Measurements from ENCODE around the gene MCTP1. TPM values are rescaled to one million over a fixed set of nuclear protein-coding genes. Genes with fewer than 3 reads are reported as not detected.

Gene MCTP1
- total RNA-seq, 1 experiment from 2014 or later: 2.5 TPM

DNA sequence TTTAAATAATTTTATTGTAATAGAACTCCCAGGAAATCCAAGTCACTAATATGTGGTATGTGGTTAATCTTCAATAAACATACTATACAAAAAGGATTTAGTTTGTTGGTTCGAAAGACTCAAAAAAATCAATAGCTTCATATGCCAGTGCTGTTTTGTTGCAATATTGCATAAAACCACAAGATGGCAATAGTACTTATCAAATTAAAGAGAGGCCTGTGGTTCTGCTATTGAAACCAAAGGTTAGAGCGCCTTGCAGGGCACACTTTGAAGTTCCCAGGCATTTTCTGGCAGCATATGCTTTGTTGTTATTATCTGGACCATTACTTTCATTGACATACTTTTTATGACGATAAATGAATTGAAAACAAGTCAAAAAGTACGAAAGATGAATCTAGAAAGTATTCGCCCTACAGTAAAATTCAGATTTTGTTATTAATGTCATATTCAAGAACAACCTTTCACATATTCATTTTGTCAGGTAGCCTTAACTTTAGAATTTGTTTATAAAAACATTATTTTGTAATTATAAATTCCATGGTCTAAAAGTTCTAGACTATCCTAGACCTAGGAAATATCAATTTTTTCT is 316.3 kb downstream of the MCTP1 start:
- Histone ChIP-seq H2AK5ac (ENCODE audit: insufficient read length, low read length) (no peak overlapping the region), H3K23me2 (ENCODE audit: insufficient read length, low read depth, low read length, poor library complexity, severe bottlenecking) (no peaks in the 10 kb centered on the region), H3K9me3 (ENCODE audit: control insufficient read depth, low read depth, low read length) (no peaks in the 10 kb centered on the region), H3K27ac (ENCODE audit: insufficient read length, low read depth, low read length) (no peak overlapping the region), H3K23ac (ENCODE audit: insufficient read length, low read depth, low read length) (no peak overlapping the region), H3T11ph (ENCODE audit: low read length) (no peak overlapping the region), H2AFZ (ENCODE audit: low read length) (no peak overlapping the region), H3K56ac (ENCODE audit: insufficient read length, low read depth, low read length) (no peak overlapping the region), H3K14ac (ENCODE audit: insufficient read depth, low read length) (no peak overlapping the region), H2BK5ac (ENCODE audit: insufficient read length, low read length) (no peak overlapping the region), H3K4me1 (ENCODE audit: insufficient read depth, low read length) (no peaks in the 10 kb centered on the region), H2BK15ac (ENCODE audit: low read depth, low read length) (no peak overlapping the region), H2BK120ac (ENCODE audit: low read depth, low read length, poor library complexity, severe bottlenecking) (no peak overlapping the region), H4K8ac (replicated peaks; ENCODE audit: insufficient read length, low read depth, low read length) (no peak overlapping the region), H3K4ac (ENCODE audit: low read depth, low read length) (no peak overlapping the region), H3K27me3 (ENCODE audit: insufficient read depth, low read length) (no peaks in the 10 kb centered on the region), H3K18ac (ENCODE audit: insufficient read length, low read depth, low read length) (no peak overlapping the region), H3K9ac (ENCODE audit: extremely low read depth, insufficient read length, low read length) (no peak overlapping the region), H3K79me1 (ENCODE audit: insufficient read depth, low read depth, low read length, poor library complexity, severe bottlenecking) (no peaks in the 10 kb centered on the region), H2BK12ac (ENCODE audit: insufficient read length, low read depth, low read length) (no peak overlapping the region), H3K79me2 (ENCODE audit: insufficient read depth, low read length) (no peaks in the 10 kb centered on the region), H4K20me1 (ENCODE audit: control insufficient read depth, insufficient read depth, insufficient read length) (no peaks in the 10 kb centered on the region), H4K91ac (ENCODE audit: insufficient read length, low read depth, low read length) (no peak overlapping the region), H3K4me2 (ENCODE audit: insufficient read depth, insufficient read length, low read length) (no peak overlapping the region), H2BK20ac (ENCODE audit: low read depth, low read length, poor library complexity, severe bottlenecking) (no peak overlapping the region), H4K5ac (ENCODE audit: insufficient read length, low read depth, low read length) (no peak overlapping the region)
- H3K27ac Mint-ChIP-seq: no peak overlapping the region
- H3K36me3 Mint-ChIP-seq (ENCODE audit: insufficient read depth in 1 of 3, low read depth in 3 of 3): no peaks in the 10 kb centered on the region
- H3K9me3 Mint-ChIP-seq: no peaks in the 10 kb centered on the region; a peak in 1 of 5 replicates
- no peaks in the 10 kb centered on the region for H3K27me3 Mint-ChIP-seq (ENCODE audit: low read depth)
- H3K4me1 Mint-ChIP-seq: peaks cover 0 to 2% of the 10 kb centered on the region in 2 experiments; a peak in 1 of 4 replicates
- WGBS (ENCODE audit: extremely low coverage, insufficient read length, low lambda C conversion rate): no CpG with 5 or more reads among the region's 5 CpGs
- H3K4me3 Mint-ChIP-seq: no peak overlapping the region
- DNase-seq: peak; percentile 31
- TF ChIP-seq, protein P1, sequence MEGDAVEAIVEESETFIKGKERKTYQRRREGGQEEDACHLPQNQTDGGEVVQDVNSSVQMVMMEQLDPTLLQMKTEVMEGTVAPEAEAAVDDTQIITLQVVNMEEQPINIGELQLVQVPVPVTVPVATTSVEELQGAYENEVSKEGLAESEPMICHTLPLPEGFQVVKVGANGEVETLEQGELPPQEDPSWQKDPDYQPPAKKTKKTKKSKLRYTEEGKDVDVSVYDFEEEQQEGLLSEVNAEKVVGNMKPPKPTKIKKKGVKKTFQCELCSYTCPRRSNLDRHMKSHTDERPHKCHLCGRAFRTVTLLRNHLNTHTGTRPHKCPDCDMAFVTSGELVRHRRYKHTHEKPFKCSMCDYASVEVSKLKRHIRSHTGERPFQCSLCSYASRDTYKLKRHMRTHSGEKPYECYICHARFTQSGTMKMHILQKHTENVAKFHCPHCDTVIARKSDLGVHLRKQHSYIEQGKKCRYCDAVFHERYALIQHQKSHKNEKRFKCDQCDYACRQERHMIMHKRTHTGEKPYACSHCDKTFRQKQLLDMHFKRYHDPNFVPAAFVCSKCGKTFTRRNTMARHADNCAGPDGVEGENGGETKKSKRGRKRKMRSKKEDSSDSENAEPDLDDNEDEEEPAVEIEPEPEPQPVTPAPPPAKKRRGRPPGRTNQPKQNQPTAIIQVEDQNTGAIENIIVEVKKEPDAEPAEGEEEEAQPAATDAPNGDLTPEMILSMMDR (conservative IDR thresholded peaks at IDR 0.05): peak; percentile 85

Measured in H9 (cell line).